Stimulated activated CD4-positive, alpha-beta T cell treated with anti-CD3 and anti-CD28 coated beads, TNF-alpha, amount 100 ng/mL, for 24 hours (primary cell): Measurements from ENCODE around the gene GDPD4.

ENCODE experiments used
- DNase-seq, 3 experiments: peaks; one replicate each; pipeline ENCODE4 v3.0.0-alpha.2; 2020; ENCODE audit warnings: low read depth in 3 of 3

The GDPD4 gene

GRCh38 chr11:77191823-77192495, 109.5 kb downstream of the GDPD4 start:
- peak; percentile 17 to 63 (median 27) for DNase-seq

- DNase-seq: no peak
Observed at GRCh38 chr11:77191429-77191822, 110.1 kb downstream of the GDPD4 start.

- no peak for DNase-seq
Observed at GRCh38 chr11:77190331-77191075, 111.0 kb downstream of the GDPD4 start.

- DNase-seq: no peak
Observed at GRCh38 chr11:77189588-77190210, 111.8 kb downstream of the GDPD4 start.

- no peak for DNase-seq
Observed at GRCh38 chr11:77188633-77189491, 112.6 kb downstream of the GDPD4 start.

- DNase-seq: peak; percentile 31 to 72 (median 38)
Observed at GRCh38 chr11:77187776-77188632, 113.5 kb downstream of the GDPD4 start.

- DNase-seq: no peak
Observed at GRCh38 chr11:77187111-77187750, 114.3 kb downstream of the GDPD4 start.

- DNase-seq: no peak
Observed at GRCh38 chr11:77186302-77186701, 115.2 kb downstream of the GDPD4 start.

- no peak for DNase-seq
Observed at GRCh38 chr11:77184136-77184860, 117.2 kb downstream of the GDPD4 start.

GRCh38 chr11:77183431-77183984, 118.0 kb downstream of the GDPD4 start:
- no peak for DNase-seq

- DNase-seq: no peak
Observed at GRCh38 chr11:77182542-77183430, 118.7 kb downstream of the GDPD4 start.

GRCh38 chr11:77181799-77182541, 119.5 kb downstream of the GDPD4 start:
- no peak for DNase-seq

- DNase-seq: no peak
Observed at GRCh38 chr11:77181226-77181625, 120.3 kb downstream of the GDPD4 start.

GRCh38 chr11:77180346-77180745, 121.1 kb downstream of the GDPD4 start:
- no peak for DNase-seq

- DNase-seq: no peak
Observed at GRCh38 chr11:77179681-77180080, 121.8 kb downstream of the GDPD4 start.

- DNase-seq: no peak
Observed at GRCh38 chr11:77179048-77179447, 122.4 kb downstream of the GDPD4 start.

- DNase-seq: no peak
Observed at GRCh38 chr11:77178150-77178549, 123.3 kb downstream of the GDPD4 start.

- DNase-seq: no peak
Observed at GRCh38 chr11:77176996-77177395, 124.5 kb downstream of the GDPD4 start.
